ENCODE results near the gene NHLH1.

The NHLH1 gene

DNA sequence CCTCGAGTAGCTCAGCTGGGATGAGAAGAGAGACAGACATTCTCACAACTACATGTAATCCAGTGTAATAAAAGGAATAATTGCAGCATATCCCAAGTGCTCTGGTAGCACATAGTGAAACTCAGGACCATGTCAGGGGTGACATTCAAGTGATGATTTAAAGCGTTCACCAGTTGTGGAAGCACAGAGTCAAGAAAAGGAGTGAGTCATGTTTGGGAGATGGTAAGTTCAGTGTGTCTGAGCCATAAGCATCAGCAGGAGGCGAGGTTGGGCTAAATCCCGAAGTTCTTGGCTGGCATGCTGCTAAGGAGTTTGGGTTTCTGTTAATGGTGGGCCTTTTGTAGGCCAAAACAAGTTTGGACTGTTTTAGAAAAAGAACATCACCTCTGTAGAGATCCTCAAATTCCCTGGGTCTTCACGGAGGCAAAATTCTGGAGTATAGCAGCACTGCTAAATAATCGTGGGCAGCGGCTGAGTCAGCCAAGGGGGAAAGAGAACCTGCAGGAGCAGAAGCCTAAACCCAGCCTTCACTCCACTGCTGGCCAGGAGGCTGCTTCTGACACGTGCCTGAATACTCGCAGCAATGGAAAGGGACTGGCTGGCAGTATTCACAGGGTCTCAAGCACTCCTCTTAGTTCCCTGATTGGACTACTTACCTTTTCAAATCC lies 7.2 kb upstream of the NHLH1 start:
- DNase-seq, result no peak

- DNase-seq, result no peak
Observed at GRCh38 chr1:160360227-160360695, 6.6 kb upstream of the NHLH1 start.

DNA sequence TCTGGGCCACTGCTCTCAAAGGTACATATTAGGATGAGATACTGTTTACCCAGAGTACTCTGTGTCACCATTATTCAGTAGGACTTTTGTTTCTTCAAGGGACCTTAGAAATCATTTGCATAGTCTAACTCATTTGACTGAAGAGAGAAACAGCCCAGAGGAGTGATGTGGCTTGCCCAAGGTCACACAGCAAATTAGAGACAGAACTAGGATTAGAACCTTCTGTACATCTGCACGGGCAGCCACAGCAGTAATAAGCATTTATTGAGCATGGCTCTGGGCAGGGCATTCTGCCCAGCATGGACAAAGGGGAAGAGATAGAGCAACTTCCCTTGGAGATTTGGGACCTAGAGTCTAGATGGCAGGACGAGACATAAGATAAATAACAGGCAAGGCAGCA lies 5.7 kb upstream of the NHLH1 start:
- no peak for DNase-seq

GRCh38 chr1:160361814-160362167 lies 5.1 kb upstream of the NHLH1 start:
- DNase-seq, result no peak

DNA sequence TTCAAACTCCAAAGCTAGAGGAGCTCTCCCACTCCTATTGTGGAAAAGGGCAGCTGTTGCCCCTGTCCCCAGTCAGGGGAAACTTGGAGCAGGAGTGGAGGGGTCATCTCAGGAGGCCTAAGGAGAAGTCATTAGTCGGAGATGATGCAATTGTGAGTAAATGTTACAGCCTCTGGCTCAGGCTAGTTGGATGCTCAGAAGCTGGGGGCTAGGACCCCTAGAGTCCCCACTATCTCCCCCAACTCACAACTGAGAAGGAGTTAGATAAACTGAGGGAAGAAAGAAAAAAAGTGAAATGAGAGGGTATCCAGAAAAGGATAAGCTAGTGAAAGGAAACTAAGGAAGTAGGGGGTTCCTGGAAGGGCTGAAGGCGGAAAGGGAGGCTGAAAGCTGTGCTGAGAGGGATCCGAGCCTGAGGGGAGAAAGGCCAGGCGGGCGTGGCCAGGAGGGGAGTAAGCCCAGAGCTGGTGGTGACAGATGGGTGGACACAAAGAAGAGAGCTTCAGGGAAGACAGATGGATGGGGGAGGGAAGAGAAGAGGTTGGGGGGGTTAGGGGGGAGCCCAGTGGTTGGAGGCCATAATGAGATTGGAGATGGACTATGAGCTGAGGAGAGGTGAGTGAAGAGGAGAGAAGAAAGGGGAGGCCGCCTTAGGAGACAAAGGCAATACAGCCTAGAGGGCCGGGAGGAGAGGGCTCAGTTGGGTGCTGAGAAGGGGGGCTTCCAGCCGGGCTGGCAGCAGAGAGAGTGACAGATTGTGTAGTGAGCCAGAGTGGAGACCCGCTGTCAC lies 4.5 kb upstream of the NHLH1 start:
- no peak for DNase-seq

GRCh38 chr1:160363010-160363409 lies 3.9 kb upstream of the NHLH1 start:
- DNase-seq, result no peak

DNA sequence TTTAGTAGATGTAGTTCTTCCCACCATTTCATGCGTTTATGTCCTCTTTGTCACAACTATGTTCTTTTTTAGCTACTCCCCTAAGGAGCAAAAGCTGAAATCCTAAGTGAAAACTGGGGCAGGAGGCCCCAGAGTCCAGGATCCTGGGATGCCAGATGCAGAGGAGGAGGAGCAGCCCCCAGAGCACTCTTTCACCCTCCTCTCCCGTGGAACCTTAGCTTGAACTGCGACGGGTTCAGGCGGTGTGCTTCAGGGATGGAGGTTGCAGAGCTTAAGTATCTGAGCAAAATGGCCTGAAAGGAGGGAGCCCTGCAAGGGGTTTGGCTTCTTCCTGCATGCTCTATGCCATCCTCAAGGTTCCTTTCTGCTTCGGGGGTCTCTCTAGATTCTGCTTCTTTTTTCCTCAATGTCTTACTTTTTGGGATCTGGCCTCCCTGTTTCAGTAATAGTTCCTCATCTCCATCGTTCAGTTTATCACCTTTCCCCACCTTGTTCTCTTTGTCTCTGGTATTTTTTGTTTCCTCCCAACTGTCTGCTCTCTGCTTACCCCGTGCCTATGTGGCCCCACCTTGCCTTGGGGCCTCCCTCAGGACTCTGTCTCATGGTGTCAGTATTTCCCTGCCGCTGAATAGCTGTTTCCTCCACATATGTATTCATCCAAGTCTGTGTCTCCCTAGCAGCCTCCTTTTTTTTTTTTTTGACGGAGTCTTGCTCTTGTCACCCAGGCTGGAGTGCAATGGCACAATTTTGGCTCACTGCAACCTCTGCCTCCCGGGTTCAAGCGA lies 2.7 kb upstream of the NHLH1 start:
- no peak for DNase-seq

DNA sequence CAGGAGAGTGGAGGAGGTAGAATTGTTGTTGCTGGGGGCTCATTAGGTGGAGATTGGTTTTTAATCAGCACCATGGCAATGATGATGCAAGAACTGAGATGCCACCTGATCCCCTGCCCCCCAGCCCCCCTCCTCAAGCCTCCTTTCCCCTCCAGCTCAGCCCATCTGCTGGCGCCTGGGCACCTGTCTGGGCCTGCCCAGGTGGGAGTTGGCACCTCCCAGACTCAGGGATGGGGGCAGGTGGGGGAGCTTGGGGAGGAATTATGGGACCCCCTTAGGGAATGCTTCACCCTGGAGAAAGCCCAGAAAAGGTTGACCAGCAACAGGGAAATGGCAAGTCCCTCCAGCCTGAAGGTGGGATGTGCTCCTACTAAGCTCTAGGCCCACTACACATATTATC lies 1.5 kb upstream of the NHLH1 start:
- DNase-seq, result no peak

DNA sequence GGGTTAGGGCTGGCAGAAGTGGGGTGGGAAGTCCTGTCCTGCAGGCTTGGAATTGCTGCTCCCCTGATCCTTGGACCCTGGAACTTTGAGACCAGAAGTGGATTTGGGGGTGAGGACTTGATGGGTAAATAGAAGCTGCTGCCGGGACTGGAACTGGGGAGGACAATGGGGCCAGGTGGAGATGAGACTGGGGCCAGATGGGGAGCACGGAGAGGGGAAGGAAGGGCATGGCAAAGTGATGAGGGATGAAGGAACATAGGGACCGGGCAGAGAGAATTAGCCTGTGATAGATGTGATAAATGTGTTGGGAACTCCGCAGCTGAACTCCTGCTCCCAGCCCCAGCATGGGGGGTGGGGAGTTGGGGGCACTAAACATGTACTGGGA lies 637 bp downstream of the NHLH1 start:
- DNase-seq, result no peak

DNA sequence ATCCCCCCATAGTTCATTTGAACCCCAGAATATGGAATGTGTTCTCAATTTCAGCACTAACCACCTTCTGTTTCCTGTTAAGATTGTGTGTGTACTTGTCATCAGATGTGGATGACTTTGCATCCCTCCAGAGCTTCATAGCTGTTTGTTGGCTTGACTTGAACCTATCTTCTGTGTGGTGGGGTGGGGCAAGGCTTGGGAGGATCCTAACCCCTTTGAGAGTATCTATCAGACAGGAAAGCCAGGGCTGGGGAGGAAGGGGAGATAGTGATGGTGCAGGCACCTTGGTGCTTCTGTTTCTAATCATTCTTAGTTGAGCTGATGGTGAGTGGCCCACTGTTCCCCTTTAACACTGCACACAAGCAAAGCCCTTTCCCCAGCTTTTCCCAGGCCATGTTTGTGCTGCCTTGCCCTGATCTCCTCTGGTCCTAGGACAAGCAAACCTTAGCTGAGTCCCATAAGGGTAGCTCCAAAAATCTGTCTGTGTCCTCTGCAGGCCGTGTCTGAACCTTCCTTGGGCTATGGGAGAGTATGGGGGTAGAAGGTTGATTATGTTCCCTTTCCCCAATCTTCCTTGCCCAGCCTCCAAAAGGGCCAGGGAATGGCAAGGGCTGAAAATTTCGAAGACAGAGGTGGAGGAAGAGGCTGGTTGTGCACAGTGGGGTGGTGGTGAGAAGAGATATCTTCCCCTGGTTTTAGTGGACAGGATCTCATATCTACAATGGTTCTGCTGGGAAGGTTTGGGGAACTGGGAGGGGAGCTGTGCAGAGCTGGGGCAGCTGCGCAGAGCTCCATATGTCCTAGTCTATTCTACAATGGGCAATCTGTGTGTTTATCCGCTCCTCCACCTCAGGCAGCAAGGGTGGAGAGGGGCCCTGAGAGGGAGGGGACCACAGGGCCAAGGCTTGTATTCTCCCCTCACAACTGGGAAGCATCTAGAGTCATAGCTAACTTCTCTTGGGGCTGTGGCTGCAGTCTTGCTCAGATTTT lies 1.4 kb downstream of the NHLH1 start:
- DNase-seq, result no peak

- no peak for DNase-seq
Observed at GRCh38 chr1:160369087-160369486, 2.2 kb downstream of the NHLH1 start.

DNA sequence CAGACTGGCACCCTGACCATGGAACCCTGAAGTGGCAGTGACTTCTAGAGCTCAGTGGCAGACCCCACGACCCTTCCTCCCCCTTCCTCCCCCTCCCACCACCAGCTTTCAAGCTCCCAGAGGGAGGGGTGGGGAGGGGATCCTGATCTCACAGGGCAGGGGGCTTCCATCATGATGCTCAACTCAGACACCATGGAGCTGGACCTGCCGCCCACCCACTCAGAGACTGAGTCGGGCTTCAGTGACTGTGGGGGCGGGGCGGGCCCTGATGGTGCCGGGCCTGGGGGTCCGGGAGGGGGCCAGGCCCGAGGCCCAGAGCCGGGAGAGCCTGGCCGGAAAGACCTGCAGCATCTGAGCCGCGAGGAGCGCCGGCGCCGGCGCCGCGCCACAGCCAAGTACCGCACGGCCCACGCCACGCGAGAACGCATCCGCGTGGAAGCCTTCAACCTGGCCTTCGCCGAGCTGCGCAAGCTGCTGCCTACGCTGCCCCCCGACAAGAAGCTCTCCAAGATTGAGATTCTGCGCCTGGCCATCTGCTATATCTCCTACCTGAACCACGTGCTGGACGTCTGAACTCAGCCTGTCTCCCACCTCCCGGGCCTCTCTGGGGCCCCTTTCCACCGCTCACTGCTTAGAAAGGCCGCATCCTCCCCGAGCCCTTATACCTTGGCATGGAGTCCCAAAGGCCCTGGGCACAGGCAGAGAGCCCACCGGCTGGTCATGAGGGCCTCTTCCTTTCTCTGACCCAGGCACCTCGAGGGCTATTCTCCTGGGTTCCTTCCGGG lies 3.9 kb downstream of the NHLH1 start:
- DNase-seq, result no peak

DNA sequence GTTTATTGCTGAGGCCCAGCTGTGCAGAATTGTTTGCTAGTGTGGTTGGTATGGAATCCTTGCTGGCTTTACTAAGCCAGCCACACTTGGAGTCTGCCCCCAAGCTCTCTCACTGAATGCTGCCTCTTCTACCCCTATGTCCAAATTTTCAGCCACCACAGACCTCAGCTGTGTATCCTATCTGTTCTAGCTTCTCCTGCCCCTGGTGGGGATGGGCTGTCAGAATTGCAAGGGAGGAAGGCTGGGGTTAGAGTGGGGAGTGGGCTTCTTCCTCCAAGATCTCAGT lies 4.4 kb downstream of the NHLH1 start:
- DNase-seq, result no peak

GRCh38 chr1:160371756-160372155 lies 4.9 kb downstream of the NHLH1 start:
- DNase-seq, result no peak

GRCh38 chr1:160373696-160374095 lies 6.8 kb downstream of the NHLH1 start:
- no peak for DNase-seq

- no peak for DNase-seq
Observed at GRCh38 chr1:160374306-160375110, 7.6 kb downstream of the NHLH1 start.

DNA sequence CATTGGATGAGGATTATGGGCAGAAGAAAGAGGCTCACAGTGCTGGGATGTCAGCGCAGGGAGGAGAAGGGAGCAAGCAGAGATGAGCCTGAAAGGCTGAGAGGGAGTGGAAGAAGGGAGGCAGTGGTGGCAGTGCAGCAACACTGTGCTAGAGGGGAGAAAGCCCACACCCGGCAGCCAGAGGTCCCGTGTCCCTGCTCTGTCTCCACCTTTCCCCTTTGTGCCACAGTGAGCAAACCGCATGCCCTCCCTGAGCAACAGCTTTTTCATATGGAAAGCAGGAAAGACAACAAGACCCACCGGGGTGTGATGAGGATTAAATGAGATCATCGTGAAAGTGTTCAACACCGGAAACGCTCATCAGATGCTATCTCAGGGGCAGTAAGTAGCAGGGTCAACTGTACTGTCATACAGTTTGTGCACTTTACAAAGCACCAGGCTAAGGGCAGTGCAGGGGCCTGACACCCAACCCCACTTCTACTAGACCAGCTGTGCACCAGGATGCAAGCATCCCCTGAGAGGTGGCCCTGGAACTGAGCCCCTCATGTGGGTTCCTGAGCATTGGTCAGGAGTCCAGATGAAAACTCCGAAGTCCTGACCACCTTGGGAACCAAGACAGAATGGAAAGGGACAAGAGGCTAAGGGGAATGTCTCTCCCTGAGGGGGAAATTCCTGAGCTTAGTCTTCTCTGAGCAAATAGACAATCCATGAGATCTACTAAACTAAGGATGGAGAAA lies 9.1 kb downstream of the NHLH1 start:
- no peak for DNase-seq

- DNase-seq, result peak; percentile 19
Observed at GRCh38 chr1:160376525-160377131, 9.8 kb downstream of the NHLH1 start.

DNA sequence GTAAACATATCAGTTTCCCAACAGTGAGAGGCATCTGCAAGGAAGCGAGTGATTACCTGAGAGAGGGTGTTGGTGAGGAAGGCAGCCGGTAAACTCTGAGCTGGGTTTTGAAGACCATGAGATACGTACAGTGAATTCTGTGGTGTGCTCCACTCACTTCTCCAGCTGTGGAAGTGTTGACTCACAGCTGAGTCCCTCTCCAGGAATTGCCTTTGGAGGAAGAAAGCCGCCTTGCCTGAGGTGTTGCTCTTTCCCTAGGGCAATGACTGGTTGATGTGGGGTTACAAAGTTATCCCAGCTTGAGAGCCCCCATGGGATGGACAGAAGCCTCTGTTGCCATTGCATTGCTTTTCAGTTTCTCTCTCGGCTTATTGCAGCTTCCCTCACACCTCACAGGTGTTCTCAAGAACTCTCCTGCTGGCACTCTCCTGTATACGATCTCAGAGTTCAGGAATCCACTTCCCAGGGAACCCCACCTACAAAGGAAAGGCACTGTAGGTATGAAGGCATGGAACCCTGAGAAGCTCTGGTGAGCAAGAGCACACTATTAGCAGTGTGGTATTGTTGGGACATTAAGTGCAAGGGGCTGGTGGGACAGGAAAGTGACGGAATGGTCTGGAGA lies 10.8 kb downstream of the NHLH1 start:
- no peak for DNase-seq
